ENCODE results near the gene BNIP2. TPM values are rescaled to one million over a fixed set of nuclear protein-coding genes. Genes with fewer than 3 reads are reported as not detected.

The BNIP2 gene
- total and polyA plus RNA-seq, 2 of the 13 experiments (the other 11 are each of a cell fraction or from before 2014, with no cell fraction given), result 17.4 to 57.6 TPM

- TF ChIP-seq SOX6 (IDR thresholded peaks at IDR 0.05) (no peak), SOX6 (CRISPR knock-in tag; IDR thresholded peaks at IDR 0.05) (peak; percentile 61), ONECUT2 (CRISPR knock-in tag; IDR thresholded peaks at IDR 0.05) (peak; percentile 35; the same call in 1 of the 2 replicates), TBX2 (CRISPR knock-in tag; IDR thresholded peaks at IDR 0.05; ENCODE audit: borderline replicate concordance) (peak; percentile 60; the same call in 1 of the 2 replicates), GATAD2A (CRISPR knock-in tag; IDR thresholded peaks at IDR 0.05) (peak; percentile 63), FOXP1 (IDR thresholded peaks at IDR 0.05) (no peak), FOXP1 (CRISPR knock-in tag; IDR thresholded peaks at IDR 0.05) (0 out of 2 replicates have a peak, but pooled peaks have one; percentile 13), FOXO1 (CRISPR knock-in tag; IDR thresholded peaks at IDR 0.05) (no peak), PRDM4 (CRISPR knock-in tag; IDR thresholded peaks at IDR 0.05; ENCODE audit: borderline replicate concordance) (no peak), TAF15 (IDR thresholded peaks at IDR 0.05; ENCODE audit: low read depth, low read length, poor library complexity, severe bottlenecking) (no peak), ZNF557 (CRISPR knock-in tag; IDR thresholded peaks at IDR 0.05) (no peak), HOXA5 (CRISPR knock-in tag; IDR thresholded peaks at IDR 0.05) (no peak), BRF2 (CRISPR knock-in tag; IDR thresholded peaks at IDR 0.05) (no peak), CREB1 (IDR thresholded peaks at IDR 0.05) (no peak), CREB1 (CRISPR knock-in tag; IDR thresholded peaks at IDR 0.05) (no peak), GZF1 (CRISPR knock-in tag; IDR thresholded peaks at IDR 0.05) (no peak), HNRNPH1 (optimal IDR thresholded peaks at IDR 0.05; ENCODE audit: low read depth, low read length) (no peak), POLR2G (IDR thresholded peaks at IDR 0.05; ENCODE audit: low read depth, low read length) (no peak), ZMAT3 (CRISPR knock-in tag; conservative IDR thresholded peaks at IDR 0.05) (no peak)
- TF ChIP-seq, protein P1, sequence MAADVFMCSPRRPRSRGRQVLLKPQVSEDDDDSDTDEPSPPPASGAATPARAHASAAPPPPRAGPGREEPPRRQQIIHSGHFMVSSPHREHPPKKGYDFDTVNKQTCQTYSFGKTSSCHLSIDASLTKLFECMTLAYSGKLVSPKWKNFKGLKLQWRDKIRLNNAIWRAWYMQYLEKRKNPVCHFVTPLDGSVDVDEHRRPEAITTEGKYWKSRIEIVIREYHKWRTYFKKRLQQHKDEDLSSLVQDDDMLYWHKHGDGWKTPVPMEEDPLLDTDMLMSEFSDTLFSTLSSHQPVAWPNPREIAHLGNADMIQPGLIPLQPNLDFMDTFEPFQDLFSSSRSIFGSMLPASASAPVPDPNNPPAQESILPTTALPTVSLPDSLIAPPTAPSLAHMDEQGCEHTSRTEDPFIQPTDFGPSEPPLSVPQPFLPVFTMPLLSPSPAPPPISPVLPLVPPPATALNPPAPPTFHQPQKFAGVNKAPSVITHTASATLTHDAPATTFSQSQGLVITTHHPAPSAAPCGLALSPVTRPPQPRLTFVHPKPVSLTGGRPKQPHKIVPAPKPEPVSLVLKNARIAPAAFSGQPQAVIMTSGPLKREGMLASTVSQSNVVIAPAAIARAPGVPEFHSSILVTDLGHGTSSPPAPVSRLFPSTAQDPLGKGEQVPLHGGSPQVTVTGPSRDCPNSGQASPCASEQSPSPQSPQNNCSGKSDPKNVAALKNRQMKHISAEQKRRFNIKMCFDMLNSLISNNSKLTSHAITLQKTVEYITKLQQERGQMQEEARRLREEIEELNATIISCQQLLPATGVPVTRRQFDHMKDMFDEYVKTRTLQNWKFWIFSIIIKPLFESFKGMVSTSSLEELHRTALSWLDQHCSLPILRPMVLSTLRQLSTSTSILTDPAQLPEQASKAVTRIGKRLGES (CRISPR knock-in tag; IDR thresholded peaks at IDR 0.05; ENCODE audit: borderline replicate concordance), result no peak
- TF ChIP-seq, protein P2, sequence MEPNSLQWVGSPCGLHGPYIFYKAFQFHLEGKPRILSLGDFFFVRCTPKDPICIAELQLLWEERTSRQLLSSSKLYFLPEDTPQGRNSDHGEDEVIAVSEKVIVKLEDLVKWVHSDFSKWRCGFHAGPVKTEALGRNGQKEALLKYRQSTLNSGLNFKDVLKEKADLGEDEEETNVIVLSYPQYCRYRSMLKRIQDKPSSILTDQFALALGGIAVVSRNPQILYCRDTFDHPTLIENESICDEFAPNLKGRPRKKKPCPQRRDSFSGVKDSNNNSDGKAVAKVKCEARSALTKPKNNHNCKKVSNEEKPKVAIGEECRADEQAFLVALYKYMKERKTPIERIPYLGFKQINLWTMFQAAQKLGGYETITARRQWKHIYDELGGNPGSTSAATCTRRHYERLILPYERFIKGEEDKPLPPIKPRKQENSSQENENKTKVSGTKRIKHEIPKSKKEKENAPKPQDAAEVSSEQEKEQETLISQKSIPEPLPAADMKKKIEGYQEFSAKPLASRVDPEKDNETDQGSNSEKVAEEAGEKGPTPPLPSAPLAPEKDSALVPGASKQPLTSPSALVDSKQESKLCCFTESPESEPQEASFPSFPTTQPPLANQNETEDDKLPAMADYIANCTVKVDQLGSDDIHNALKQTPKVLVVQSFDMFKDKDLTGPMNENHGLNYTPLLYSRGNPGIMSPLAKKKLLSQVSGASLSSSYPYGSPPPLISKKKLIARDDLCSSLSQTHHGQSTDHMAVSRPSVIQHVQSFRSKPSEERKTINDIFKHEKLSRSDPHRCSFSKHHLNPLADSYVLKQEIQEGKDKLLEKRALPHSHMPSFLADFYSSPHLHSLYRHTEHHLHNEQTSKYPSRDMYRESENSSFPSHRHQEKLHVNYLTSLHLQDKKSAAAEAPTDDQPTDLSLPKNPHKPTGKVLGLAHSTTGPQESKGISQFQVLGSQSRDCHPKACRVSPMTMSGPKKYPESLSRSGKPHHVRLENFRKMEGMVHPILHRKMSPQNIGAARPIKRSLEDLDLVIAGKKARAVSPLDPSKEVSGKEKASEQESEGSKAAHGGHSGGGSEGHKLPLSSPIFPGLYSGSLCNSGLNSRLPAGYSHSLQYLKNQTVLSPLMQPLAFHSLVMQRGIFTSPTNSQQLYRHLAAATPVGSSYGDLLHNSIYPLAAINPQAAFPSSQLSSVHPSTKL (CRISPR knock-in tag; IDR thresholded peaks at IDR 0.05), result peak; percentile 37; the same call in 1 of the 2 replicates
- TF ChIP-seq, protein P3, sequence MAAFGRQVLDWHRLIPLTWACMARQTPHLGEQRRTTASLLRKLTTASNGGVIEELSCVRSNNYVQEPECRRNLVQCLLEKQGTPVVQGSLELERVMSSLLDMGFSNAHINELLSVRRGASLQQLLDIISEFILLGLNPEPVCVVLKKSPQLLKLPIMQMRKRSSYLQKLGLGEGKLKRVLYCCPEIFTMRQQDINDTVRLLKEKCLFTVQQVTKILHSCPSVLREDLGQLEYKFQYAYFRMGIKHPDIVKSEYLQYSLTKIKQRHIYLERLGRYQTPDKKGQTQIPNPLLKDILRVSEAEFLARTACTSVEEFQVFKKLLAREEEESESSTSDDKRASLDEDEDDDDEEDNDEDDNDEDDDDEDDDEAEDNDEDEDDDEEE (CRISPR knock-in tag; IDR thresholded peaks at IDR 0.05), result no peak
These were observed 49.6 kb upstream of the BNIP2 start (continued) for GRCh38 chr15:59738676-59739075.
